Suprapubic skin (tissue), 4 donors: ENCODE measurements around the gene AMBP.

Experiments
- CTCF ChIP-seq, 2 donors: fragments of 200-600 bp in 1 of 2; fragments of 450-650 bp in 1 of 2; sonication (generic) in 1 of 2; IDR thresholded peaks; one replicate each; pipeline ENCODE4 v1.5.1; 2016 to 2019; ENCODE audit warnings: antibody characterized with exemption in 2 of 2, mild to moderate bottlenecking in 1 of 2, moderate library complexity in 1 of 2
- POLR2A ChIP-seq, 2 donors: fragments of 450-650 bp; IDR thresholded peaks; one replicate each; pipeline ENCODE4 v1.6.1; 2017; ENCODE audit warnings: antibody characterized with exemption in 2 of 2, mild to moderate bottlenecking in 2 of 2, moderate library complexity in 2 of 2
- POLR2AphosphoS5 ChIP-seq, 3 donors: sonication (generic); formaldehyde crosslinking; IDR thresholded peaks; one replicate each; pipeline ENCODE4 v1.6.1; 2017; ENCODE audit warnings: antibody characterized with exemption in 3 of 3

- no peak for TF ChIP-seq CTCF (IDR thresholded peaks at IDR 0.05)
- TF ChIP-seq POLR2AphosphoS5 (IDR thresholded peaks at IDR 0.05), result no peak
- no peak for TF ChIP-seq POLR2A (IDR thresholded peaks at IDR 0.05)
These were observed 16.8 kb downstream of the AMBP start for GRCh38 chr9:114061292-114061691.
